GM12864 (cell line): ENCODE results near the gene NFXL1.

Source experiments
- DNase-seq: peaks from one replicate; pipeline ENCODE4 v3.0.0-alpha.2; 2011; ENCODE audit warnings: low read depth
- H3K4me3 ChIP-seq: 2 replicates; pipeline ENCODE4 v1.5.1; 2011; ENCODE audit warnings: mild to moderate bottlenecking, low read depth, low read length, control low read depth
- CTCF ChIP-seq: IDR thresholded peaks from 2 replicates; pipeline ENCODE4 v1.5.1; 2011; ENCODE audit warnings: low read depth, mild to moderate bottlenecking, moderate library complexity, low read length, control low read depth, inconsistent platforms; ENCODE audit errors: missing control alignments

NFXL1 gene

GRCh38 chr4:47836641-47837093 is 77.7 kb downstream of the NFXL1 start:
- peak; percentile 70 for TF ChIP-seq CTCF
- H3K4me3 ChIP-seq: peak overlapping the region; percentile 60
- DNase-seq: peak; percentile 25

- no peak for TF ChIP-seq CTCF
- no peak overlapping the region for H3K4me3 ChIP-seq
- no peak for DNase-seq
These were observed 78.9 kb downstream of the NFXL1 start for GRCh38 chr4:47835494-47835893.

- no peak overlapping the region for H3K4me3 ChIP-seq
- DNase-seq: no peak
- no peak for TF ChIP-seq CTCF
These were observed 83.2 kb downstream of the NFXL1 start for GRCh38 chr4:47831026-47831679.

GRCh38 chr4:47830265-47831025 is 83.9 kb downstream of the NFXL1 start:
- no peak for TF ChIP-seq CTCF
- no peak for DNase-seq
- H3K4me3 ChIP-seq: no peak overlapping the region

GRCh38 chr4:47829438-47829837 is 84.9 kb downstream of the NFXL1 start:
- no peak for TF ChIP-seq CTCF
- DNase-seq: no peak

GRCh38 chr4:47827343-47828047 is 86.9 kb downstream of the NFXL1 start:
- H3K4me3 ChIP-seq: no peak overlapping the region
- no peak for DNase-seq
- TF ChIP-seq CTCF: no peak

More at GRCh38 chr4:47829438-47829837, 84.9 kb downstream of the NFXL1 start:
- no peak overlapping the region for H3K4me3 ChIP-seq
